HG03439 (cell line): ENCODE data around the gene SEZ6L2.
"Not testable (repeated sequence)": the region's sequence is repeated elsewhere in the genome, so short reads cannot be mapped to it uniquely, and the experiment has no call there.

ENCODE experiments used
- ATAC-seq: cut with Tn5 transposase; IDR thresholded peaks from one replicate; pipeline ENCODE4 v1.9.1; 2021; ENCODE audit warnings: mild to moderate bottlenecking, moderate library complexity; ENCODE audit not compliant: unreplicated experiment

Gene SEZ6L2

DNA sequence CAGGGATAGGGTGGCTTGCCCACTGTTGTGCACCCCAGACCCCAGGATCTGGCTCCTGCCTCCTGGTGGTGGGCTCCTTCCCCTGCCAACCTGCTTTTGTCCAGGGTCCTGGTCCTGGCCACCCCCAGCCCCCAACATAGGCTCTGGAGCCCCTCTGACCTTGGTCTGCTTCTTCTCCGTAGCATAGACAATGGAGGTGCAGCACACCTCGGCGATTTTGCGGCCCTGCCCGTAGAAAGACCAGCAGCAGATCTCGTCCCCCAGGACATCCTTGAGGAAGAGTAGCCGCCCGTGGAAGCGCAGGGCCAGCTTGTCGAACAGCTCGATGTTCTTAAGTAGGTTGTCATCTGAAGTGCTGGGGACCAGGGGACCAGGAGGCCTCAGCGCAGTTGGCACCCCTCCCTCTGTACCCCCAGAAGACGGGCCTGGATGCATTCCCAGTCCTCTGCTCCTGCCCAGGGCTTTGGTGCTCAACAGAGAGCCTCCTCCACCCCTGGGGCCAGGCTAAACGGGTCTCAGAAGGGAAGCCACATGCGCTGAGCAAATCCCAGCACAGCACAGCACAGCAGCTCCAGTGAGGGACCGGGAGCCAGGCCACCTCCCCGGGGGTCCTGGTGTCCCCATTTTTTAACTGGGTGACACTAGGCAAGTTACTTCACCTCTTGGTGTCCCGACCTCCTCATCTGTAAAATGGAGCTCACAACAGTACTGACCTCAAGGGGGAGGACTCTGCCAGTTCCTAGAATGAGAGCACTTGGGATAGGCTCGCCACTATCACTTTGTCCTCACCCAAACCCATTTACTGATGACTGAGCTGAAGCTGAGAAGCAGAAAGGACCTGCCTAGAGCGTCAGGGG is 11.7 kb upstream of the SEZ6L2 start:
- ATAC-seq = no peak

DNA sequence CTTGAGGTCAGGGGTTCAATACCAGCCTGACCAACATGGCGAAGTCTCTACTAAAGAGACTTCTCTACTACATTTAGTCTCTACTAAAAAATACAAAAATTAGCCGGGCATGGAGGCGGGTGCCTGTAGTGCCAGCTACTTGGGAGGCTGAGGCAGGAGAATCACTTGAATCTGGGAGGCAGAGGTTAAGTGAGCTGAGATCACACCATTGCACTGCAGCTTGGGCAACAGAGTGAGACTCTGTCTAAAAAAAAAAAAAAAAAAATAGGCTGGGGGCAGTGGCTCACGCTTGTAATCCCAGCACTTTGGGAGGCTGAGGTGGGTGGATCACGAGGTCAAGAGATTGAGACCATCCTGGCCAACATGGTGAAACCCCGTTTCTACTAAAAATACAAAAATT is 10.5 kb upstream of the SEZ6L2 start:
- ATAC-seq = not testable (repeated sequence)

DNA sequence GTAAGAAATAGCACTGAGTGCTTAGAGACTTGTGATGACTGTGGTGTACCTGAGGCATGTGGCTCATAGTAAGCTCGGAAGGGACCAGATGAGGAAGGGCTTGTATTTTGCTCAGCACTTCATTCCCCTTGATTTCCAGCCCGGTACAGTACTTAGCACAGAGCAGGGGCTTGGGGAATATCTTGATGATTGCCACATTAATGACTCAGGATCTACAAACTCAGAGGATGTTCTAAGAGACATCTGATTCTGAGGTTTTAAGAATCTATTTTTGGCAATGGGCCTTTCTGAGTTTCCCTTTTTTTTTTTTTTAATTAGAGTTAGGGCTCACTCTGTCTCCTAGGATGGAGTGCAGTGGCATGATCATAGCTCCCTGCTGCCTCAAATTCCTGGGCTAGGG is 10.0 kb upstream of the SEZ6L2 start:
- ATAC-seq = no peak

DNA sequence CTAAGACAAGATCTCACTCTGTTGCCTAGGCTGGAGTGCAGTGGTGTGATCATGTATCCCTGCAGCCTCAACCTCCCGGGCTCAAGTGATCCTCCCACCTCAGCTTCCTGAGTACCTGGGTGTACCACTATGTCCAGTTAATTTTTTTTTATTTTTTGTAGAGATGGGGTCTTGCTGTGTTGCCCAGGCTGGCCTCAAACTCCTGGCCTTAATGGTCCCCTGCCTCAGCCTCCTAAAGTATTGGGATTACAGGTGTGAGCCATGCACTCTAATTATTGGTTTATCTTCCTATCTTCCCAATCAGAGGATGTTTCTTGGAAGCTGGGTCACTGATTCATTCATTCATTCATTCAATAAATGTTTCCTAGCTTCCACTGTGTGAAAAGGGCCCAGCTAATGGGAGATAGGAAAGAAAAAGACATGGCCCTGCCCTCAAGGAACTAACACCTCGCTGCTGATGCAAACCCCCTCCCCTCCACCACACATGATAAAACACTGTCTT is 9.4 kb upstream of the SEZ6L2 start:
- ATAC-seq = no peak

DNA sequence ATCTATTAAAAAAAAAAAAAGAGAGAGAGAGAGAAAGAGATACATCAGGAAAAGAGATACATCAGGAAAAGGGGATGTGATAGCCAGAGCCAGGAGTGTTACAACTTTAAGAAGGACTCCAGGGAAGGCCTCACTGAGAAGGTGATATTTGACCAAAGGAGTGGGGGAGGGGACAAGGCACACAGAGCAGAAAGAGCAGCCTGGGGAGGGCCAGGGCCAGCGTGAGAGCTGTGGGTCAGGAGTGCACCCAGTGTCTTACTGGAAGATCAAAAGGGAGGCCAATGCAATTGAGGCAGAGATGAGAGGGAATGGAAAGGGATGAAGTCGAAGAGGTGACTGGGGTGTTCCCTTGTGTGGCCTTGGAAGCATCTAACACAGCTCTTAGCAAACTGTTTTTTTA is 8.6 kb upstream of the SEZ6L2 start:
- ATAC-seq = no peak

DNA sequence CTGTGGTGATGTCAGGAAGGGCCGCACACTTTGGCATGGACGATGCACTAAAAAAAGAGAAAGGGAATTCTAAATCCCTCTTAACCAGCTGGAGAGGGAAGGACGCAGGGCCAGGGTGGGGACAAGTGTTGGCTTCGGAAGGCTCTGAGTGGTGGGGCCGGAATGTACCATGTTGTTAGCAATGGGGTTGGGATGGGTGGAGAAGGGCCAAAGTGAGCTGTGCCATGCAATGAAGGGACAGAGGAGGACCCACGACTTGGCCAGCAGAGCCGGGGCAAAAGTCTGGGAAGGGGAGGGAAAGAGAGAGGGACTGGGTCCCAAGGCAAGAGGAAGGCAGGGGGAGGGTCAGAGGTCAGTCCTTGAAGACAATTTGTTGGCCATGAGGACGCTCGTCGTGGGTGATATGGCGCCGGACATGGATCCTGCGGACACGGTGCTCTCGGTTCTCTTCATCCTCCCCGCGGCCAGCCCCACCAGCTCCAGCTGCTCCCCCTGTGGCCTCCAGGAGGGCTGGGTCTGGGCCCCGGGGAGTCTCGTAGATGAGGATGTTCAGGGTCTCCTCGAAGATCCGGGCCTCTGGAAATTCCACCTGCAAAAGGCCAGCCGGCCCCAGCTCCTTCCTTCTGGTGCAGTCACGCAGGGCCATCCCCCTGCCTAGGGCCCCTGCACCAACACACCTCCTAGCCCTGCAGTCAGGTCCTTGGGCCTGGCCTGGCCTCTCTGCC is 7.3 kb upstream of the SEZ6L2 start:
- ATAC-seq = no peak

DNA sequence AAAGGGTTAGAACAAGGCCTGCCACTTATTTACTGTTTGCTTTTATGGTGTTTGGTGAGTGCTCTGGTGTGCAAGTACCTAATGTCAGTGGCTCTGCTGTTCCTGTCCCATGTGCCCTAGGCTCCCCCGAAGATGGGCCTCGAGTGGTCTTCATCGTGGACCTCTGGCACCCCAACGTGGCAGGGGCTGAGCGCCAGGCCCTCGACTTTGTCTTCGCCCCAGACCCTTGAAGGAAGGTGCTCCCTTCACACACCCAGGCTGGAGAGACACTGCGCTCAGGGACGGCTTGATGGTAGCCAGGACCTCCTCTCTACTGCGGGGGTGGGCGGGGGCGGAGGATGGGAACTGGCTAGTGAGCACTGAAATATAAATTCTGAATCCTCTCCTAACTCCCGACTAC is 6.3 kb upstream of the SEZ6L2 start:
- no peak for ATAC-seq

DNA sequence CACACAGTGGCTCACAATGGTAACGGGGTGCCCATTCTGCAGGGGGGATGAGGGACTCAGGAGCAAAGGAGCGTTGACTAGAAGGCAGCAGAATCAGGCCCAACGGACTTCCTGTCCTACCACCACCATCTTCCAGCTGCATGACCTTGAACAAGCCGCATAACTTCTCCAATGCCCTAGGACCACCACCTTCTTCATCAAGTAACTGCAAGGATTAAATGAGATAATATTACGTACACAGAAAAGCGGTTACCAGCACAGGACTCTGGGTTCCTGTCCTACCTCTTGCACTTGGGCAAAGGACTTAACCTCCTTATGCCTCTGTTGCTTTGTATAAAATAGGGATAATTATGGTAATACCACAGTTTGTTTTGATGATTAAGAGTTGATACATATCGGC is 5.6 kb upstream of the SEZ6L2 start:
- no peak for ATAC-seq

DNA sequence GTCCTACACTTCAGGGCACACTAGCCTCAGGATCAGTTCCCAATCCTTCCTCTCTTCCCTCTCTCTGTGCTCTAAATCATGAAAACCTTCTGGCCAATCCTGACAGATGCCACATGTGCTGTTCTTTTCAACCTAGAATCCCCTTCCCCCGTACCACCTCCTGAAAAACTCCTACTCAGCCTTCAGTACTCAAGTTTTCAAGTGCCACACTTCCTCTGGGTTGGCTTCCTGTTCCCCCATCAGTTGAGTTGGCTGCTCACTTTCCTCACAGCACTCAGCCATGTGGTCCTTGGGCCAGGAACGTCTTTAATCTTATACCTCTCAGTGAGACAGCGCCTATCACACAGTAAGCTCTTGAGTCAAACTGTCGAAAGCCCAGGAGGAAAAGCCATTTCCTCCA is 4.2 kb upstream of the SEZ6L2 start:
- no peak for ATAC-seq

DNA sequence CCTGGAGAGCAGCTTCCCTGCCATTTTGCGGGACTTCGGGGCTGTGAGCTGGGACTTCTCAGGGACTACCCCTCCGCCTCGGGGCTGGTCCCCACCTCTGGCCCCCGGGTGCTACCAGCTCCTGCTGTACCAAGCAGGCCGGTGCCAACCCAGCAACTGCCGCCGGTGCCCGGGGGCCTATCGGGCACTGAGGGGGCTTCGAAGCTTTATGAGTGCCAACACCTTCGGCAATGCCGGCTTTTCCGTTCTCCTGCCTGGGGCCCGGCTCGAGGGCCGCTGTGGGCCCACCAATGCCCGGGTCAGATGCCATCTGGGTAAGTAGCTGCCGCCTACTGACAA is 2.2 kb upstream of the SEZ6L2 start:
- no peak for ATAC-seq

DNA sequence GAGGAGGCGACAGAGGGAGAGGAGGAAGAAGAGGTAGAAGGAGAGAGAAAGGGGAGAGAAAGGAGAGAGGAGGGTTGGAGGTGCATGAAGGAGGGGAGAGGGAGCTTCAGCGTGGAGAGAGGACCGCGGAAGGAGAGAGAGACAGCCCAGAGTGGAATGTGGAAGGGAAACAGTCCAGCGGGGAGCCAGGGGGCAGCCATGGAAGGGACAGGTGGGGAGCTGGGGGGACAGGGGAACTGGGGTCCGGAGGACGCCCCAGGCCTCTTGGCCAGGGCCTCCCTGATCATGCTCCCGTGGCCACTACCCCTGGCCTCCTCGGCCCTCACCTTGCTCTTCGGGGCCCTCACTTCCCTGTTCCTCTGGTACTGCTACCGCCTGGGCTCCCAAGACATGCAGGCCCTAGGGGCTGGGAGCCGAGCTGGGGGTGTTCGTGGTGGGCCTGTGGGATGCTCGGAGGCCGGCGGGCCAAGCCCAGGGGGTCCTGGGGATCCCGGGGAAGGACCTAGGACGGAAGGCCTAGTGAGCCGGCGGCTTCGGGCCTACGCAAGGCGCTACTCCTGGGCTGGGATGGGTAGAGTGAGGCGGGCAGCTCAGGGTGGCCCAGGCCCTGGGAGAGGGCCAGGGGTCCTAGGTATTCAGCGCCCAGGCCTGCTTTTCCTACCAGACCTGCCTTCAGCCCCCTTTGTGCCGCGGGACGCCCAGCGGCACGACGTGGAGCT is 1.7 kb upstream of the SEZ6L2 start:
- ATAC-seq = no peak

DNA sequence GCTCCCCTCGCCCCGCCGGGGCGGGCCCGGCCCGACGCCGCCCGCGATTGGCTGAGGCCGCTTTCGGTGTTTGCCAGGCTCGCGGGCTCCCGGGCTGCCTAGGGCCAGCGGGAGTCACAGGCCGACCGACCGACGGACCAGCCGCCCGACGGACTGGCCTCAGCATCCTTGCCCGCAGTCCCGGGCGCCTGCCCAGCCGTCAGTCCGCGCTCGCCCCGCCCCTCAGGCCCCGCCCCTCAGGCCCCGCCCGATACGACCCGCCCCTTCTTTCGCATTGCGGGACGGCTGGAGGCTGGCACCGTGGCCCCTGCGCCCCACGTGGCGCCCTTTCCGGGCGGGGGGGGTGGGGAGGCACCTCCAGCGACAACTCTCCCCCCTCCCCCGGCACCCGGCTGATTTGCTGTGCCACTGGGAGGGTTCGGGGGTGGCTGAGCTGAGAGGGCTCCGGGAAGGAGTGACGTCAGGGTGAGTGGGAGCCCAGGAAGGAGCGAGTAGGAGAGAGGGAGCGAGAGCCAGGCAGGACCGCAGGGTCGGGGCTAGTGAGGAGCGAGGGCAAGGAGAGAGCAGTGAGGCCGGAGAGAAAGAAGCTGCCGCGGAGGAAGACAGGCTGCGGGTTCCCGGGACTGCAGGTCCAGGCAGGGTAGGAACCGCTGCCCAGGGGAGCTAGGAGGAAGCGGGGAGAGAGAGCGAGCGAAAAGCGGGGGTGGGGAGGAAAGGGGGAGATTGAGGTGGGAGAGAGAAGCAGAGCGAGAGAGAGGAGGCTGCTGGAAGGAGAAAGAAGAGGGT is 945 bp upstream of the SEZ6L2 start, which contains the start of gene ASPHD1:
ASPHD1 (plus strand) TSS at position 387 of the 786 bp plus-strand sequence. CDS start 484 bp downstream, outside the sequence.
- ATAC-seq = peak; percentile 73

DNA sequence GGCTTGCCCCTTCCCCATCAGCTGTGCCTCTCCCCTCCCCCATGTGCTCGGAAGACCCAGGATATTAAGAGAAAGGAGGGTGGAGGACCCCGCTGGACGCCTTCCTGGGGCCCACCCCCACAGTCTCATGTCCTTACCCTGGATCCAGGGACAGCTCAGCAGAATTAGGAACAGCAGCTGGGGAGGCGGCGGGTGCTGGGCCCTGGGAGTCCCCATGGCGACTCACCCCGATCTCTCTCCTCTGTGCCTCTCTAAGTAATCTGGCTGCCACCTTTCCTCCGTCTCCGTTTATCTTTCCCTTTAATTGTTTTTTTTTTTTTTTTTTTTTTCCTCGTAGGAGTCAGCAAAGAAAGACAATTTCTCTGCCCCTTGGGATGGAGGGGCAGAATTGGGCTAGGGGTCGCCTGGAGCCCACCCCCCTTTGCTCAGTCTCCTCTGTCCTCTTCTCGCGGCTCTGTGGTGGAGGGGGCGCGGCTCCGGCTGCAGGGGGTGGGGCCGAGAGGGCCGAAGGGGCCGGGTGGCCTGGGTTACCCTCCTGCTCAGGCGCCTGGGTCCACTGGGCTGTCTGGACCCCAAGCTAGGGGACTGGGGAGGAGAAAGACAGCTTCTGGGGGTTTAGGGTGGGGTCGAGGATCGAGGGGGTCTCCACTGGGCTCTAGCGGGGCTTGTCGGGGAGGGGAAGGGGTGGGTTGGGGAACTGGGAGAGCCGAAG is 390 bp downstream of the SEZ6L2 start:
- ATAC-seq = no peak

DNA sequence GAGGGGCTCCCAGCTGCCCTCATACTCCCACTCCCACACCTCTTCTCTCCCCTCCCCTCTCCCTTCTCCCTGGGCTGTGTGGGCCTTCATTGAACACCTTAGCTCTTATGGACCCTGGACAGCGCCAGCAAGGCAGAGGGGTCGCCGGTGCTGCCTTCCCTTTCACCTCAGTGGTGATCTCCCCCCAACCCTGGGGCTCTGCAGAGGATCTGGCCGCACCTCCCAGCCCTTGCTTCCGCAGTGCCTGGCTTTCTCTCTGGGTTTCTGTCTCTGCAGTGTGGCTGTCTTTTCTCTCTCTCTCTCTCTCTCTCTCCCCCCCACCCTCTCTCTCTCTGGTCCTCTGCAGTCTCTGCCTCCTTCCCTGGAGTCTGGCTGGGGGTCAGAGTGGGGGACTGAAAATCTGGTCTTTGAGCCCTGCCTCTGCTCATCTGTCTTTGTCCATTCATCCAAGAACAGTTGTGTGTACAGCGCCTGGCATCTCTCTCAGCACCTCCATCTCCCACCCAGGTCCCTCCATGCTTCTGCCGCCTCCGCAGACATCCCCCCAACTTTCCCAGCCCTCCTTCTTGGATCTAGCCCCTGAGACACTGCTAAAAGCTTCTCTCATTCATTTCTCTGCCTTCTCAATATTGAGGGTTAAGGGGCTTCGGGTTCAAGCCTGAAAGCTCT is 1.1 kb downstream of the SEZ6L2 start:
- ATAC-seq = no peak

DNA sequence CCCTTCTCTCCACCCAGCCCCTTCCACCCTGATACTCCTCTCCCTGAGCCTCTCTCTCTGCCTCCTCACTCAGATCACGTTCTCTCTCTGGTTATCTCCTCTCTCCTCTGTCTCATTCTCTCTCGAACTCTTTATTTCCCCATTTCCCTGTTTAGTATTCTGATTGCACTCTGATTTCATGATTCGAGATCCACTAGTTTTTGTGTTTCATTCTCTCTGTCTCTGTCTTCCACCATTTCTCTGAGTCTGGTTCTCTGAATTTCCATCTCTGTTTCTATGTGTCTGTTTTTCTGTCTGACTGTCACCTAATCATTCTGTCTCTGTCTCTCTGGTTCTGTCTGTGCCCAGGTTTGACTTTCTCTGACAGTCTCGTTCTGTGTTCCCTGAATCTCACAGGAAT is 2.0 kb downstream of the SEZ6L2 start:
- ATAC-seq = no peak

DNA sequence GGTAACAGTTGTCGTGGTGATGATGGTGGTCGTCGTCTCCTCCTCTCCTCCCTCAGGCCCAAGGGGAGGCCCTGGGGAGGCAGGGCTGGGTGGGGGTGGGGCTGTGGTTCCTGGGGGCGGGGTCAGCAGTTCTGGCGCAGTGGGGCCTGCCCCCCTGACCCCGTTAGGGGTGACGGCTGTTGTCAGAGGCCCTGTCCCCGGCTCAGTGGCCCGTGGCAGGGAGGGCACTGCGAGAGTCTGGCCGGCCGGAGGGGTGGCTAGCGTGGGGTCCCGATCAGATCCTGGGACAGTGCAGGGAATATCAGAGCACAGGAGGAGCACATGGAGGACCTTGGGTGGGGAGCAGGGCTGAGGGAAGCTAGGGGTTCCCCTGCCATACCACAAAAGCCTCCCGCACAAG is 2.5 kb downstream of the SEZ6L2 start:
- no peak for ATAC-seq

DNA sequence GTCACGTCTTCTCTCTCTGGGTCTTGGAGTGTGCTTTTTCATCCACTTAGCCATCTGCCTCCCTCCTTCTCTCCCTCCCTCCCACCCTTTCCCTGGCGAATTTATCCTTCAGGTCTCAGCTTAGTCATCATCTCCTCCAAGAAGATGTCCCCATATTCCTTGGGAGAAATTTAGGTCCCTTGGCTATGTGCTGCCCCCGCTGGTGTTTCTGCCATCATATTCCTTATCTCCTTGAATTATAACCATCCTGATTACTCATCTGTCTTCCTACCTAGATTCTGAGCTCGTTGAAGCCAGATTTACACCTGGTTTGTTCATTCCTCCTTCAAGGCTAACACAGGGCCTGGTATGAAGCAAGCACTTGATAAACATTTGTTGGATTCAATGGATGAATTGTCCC is 5.0 kb downstream of the SEZ6L2 start:
- ATAC-seq = no peak

DNA sequence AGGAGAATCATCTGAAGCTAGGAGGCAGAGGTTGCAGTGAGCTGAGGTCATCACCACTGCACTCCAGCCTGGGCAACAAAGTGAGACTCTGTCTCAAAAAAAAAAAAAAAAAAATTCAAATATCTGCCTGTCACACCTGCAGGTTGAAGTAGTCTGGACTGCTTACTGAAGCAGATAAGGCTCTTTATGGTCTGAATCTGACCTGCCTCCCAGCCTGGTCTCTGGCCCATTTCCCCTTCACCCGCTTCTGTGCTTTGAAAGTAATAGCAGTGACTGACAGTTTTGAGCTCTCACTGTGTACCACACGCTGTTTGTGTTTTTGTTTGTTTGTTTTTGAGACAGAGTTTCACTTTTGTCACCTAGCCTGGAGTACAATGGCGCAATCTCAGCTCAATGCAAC is 5.8 kb downstream of the SEZ6L2 start:
- no peak for ATAC-seq

DNA sequence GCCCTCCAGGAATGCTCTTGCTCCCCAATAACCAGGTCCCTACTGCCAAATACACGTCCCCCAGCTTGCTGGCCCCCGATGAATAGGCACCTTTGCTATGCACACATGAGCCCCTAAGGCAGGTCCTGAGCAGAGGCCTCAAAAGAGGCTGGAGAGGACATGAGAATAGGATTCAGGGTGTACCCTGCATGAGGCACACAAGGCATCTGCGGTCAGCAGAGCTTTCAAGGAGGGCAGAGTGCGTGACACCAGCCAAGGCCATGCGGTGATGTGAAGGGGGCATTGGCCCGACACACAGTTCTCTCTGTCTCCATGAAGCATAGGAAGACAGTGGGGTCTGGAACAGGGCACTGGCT is 6.9 kb downstream of the SEZ6L2 start:
- ATAC-seq = no peak
